ENCODE measurements around the gene HMG20B. TPM values are rescaled to one million over a fixed set of nuclear protein-coding genes. Genes with fewer than 3 reads are reported as not detected.

The HMG20B gene
- polyA plus RNA-seq, 1 of the 3 experiments (the other 2 are of a cell fraction) = 92.0 TPM

GRCh38 chr19:3614858-3615505 lies 42.2 kb downstream of the HMG20B start:
- Histone ChIP-seq H3K4me2 (no peak overlapping the region), H3K79me2 (ENCODE audit: insufficient read depth) (no peaks in the 10 kb centered on the region), H3K9me3 (no peaks in the 10 kb centered on the region), H3K9me2 (no peaks in the 10 kb centered on the region), H3K4me3 (ENCODE audit: low read depth in 2 of 2, low read length in 1 of 2) (no peak overlapping the region), H3F3A (replicated peaks; ENCODE audit: insufficient read depth) (no peaks in the 10 kb centered on the region), H4K20me1 (ENCODE audit: insufficient read depth) (no peaks in the 10 kb centered on the region), H3K27me3 (ENCODE audit: insufficient read depth) (no peaks in the 10 kb centered on the region), H3K9ac (no peak overlapping the region), H2AFZ (ENCODE audit: low read depth) (no peak overlapping the region), H3K4me1 (ENCODE audit: control insufficient read depth in 1 of 2, insufficient read depth in 2 of 2, low read depth in 1 of 2, low read length in 1 of 2) (peaks cover 0 to 3% of the 10 kb centered on the region in 2 experiments; a peak in 1 of 4 replicates), H3K36me3 (replicated peaks in 1 of 2; ENCODE audit: control insufficient read depth in 1 of 2, insufficient read depth in 2 of 2, low read length in 1 of 2) (peaks cover 0 to 32% of the 10 kb centered on the region in 2 experiments), H3K27ac (ENCODE audit: low read depth in 2 of 2, low read length in 1 of 2) (no peak overlapping the region)
- DNase-seq = no peak
- 92% methylated on average over 17 of the region's 18 CpGs for WGBS (ENCODE audit: low lambda C conversion rate)
- CTCF ChIA-PET = interaction anchor here (1.2 to 2.8 kb wide), 2 partner anchors 29 to 70 kb away, joined by 4 to 11 read pairs; partner anchors contain the start of gene GIPC3
- POLR2A ChIA-PET = no interaction called here
- TF ChIP-seq TCF12 (IDR thresholded peaks at IDR 0.05) (no peak), YY1 (IDR thresholded peaks at IDR 0.05; ENCODE audit: low read depth) (no peak), GABPA (IDR thresholded peaks at IDR 0.05; ENCODE audit: low read depth) (no peak), CHD2 (IDR thresholded peaks at IDR 0.05; ENCODE audit: low read length, partially characterized antibody) (no peak), MEF2A (IDR thresholded peaks at IDR 0.05; ENCODE audit: borderline replicate concordance, low read depth) (no peak), RFX5 (IDR thresholded peaks at IDR 0.05; ENCODE audit: low read length) (no peak), NRF1 (IDR thresholded peaks at IDR 0.05; ENCODE audit: low read depth, low read length) (no peak)
- TF ChIP-seq, protein P1, sequence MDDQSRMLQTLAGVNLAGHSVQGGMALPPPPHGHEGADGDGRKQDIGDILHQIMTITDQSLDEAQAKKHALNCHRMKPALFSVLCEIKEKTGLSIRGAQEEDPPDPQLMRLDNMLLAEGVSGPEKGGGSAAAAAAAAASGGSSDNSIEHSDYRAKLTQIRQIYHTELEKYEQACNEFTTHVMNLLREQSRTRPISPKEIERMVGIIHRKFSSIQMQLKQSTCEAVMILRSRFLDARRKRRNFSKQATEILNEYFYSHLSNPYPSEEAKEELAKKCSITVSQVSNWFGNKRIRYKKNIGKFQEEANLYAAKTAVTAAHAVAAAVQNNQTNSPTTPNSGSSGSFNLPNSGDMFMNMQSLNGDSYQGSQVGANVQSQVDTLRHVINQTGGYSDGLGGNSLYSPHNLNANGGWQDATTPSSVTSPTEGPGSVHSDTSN (IDR thresholded peaks at IDR 0.05) = no peak

DNA sequence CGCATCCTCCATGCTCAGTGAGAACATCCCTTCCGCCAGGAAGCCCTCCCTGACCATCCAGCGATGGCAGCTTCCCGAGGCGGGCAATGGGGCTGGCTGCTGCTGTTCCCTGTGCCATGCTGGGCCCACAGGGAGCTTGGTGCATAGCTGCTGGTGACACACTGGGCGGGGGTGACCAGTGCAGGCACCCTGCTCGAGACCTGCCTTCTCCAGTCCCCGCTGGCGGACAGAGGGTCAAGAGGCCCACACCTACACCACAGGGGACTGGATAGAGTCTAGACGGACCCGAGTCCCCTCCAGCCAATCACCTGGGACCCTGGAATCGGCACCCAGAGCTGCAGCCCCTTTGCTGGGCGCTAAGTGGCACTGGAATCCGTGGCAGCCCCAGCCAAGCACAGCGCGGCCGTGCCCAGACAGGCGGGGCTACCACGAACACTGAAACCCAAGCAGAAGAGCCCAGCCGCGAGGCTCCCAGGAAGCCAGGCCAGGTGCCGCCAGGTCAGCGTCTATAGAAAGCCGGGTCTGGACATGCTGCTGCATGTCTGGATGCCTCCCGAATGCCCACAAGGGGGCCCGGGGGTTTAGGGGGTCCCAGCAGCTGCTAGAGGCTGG lies 42.9 kb downstream of the HMG20B start:
- no peaks in the 10 kb centered on the region for H3K27me3 ChIP-seq (ENCODE audit: insufficient read depth)
- no peak for DNase-seq
- no peak overlapping the region for H2AFZ ChIP-seq (ENCODE audit: low read depth)
- H3K4me2 ChIP-seq = no peak overlapping the region
- peaks cover 0 to 3% of the 10 kb centered on the region in 2 experiments; a peak in 1 of 4 replicates for H3K4me1 ChIP-seq (ENCODE audit: control insufficient read depth in 1 of 2, insufficient read depth in 2 of 2, low read depth in 1 of 2, low read length in 1 of 2)
- peaks cover 0 to 36% of the 10 kb centered on the region in 2 experiments for H3K36me3 ChIP-seq (replicated peaks in 1 of 2; ENCODE audit: control insufficient read depth in 1 of 2, insufficient read depth in 2 of 2, low read length in 1 of 2)
- H3K79me2 ChIP-seq (ENCODE audit: insufficient read depth) = no peaks in the 10 kb centered on the region
- H3K27ac ChIP-seq (ENCODE audit: low read depth in 2 of 2, low read length in 1 of 2) = no peak overlapping the region
- CTCF ChIA-PET = interaction anchor here (1.2 to 2.8 kb wide), 3 partner anchors 30 to 71 kb away, joined by 3 to 11 read pairs (median 4); partner anchors contain the start of gene GIPC3
- no peak overlapping the region for H3K4me3 ChIP-seq (ENCODE audit: low read depth in 2 of 2, low read length in 1 of 2)
- H3F3A ChIP-seq (replicated peaks; ENCODE audit: insufficient read depth) = no peaks in the 10 kb centered on the region
- POLR2A ChIA-PET = no interaction called here
- H3K9ac ChIP-seq = no peak overlapping the region
- no peaks in the 10 kb centered on the region for H3K9me2 ChIP-seq
- WGBS (ENCODE audit: low lambda C conversion rate) = 93% methylated on average over 18 of the region's 26 CpGs
- H4K20me1 ChIP-seq (ENCODE audit: insufficient read depth) = no peaks in the 10 kb centered on the region
- H3K9me3 ChIP-seq = no peaks in the 10 kb centered on the region
- TF ChIP-seq CHD2 (IDR thresholded peaks at IDR 0.05; ENCODE audit: low read length, partially characterized antibody) (no peak), POLR2AphosphoS5 (IDR thresholded peaks at IDR 0.05; ENCODE audit: low read depth, low read length) (no peak), MAX (IDR thresholded peaks at IDR 0.05; ENCODE audit: low read depth) (no peak), FOXM1 (IDR thresholded peaks at IDR 0.05; ENCODE audit: low read depth) (no peak), RAD21 (IDR thresholded peaks at IDR 0.05; ENCODE audit: low read length) (no peak), EP300 (IDR thresholded peaks at IDR 0.05; ENCODE audit: borderline replicate concordance in 1 of 2, low read depth in 1 of 2, low read length in 1 of 2) (no peak), TEAD4 (IDR thresholded peaks at IDR 0.05; ENCODE audit: borderline replicate concordance, insufficient read depth) (no peak), RXRA (IDR thresholded peaks at IDR 0.05; ENCODE audit: borderline replicate concordance, low read depth) (no peak), ELF1 (IDR thresholded peaks at IDR 0.05) (no peak), TAF1 (IDR thresholded peaks at IDR 0.05; ENCODE audit: borderline replicate concordance, low read depth, low read length) (no peak), ZBTB33 (IDR thresholded peaks at IDR 0.05; ENCODE audit: borderline replicate concordance, low read depth) (no peak), USF2 (IDR thresholded peaks at IDR 0.05; ENCODE audit: borderline replicate concordance, low read depth, low read length) (no peak), MEF2A (IDR thresholded peaks at IDR 0.05; ENCODE audit: borderline replicate concordance, low read depth) (no peak), JUND (IDR thresholded peaks at IDR 0.05) (no peak), GATA2 (CRISPR knock-in tag; IDR thresholded peaks at IDR 0.05) (no peak), SIN3A (IDR thresholded peaks at IDR 0.05; ENCODE audit: borderline replicate concordance, low read depth, low read length) (no peak), YY1 (IDR thresholded peaks at IDR 0.05; ENCODE audit: low read depth) (no peak), NRF1 (IDR thresholded peaks at IDR 0.05; ENCODE audit: low read depth, low read length) (no peak)
- TF ChIP-seq, protein P2, sequence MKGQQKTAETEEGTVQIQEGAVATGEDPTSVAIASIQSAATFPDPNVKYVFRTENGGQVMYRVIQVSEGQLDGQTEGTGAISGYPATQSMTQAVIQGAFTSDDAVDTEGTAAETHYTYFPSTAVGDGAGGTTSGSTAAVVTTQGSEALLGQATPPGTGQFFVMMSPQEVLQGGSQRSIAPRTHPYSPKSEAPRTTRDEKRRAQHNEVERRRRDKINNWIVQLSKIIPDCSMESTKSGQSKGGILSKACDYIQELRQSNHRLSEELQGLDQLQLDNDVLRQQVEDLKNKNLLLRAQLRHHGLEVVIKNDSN (IDR thresholded peaks at IDR 0.05; ENCODE audit: borderline replicate concordance, low read depth) = no peak
